Measurements from ENCODE around the gene FLNC.

Gene FLNC

GRCh38 chr7:128902761-128903585, 72.8 kb downstream of the FLNC start:
- no peak for DNase-seq

GRCh38 chr7:128903621-128904361, 73.6 kb downstream of the FLNC start:
- no peak for DNase-seq

GRCh38 chr7:128904381-128905197, 74.4 kb downstream of the FLNC start:
- DNase-seq = peak; percentile 42

GRCh38 chr7:128906001-128906765, 76.0 kb downstream of the FLNC start:
- DNase-seq = no peak

GRCh38 chr7:128906766-128907559, 76.8 kb downstream of the FLNC start:
- no peak for DNase-seq

Data from NCI-H774 (cell line).